NB4 (cell line): ENCODE results near the gene WDR75.

ENCODE experiments used
- DNase-seq: peaks from one replicate; pipeline ENCODE4 v3.0.0; 2010; ENCODE audit warnings: low read depth
- H3K4me3 ChIP-seq: one replicate; pipeline ENCODE4 v1.5.1; 2011; ENCODE audit warnings: mild to moderate bottlenecking, low read depth, low read length, moderate library complexity
- CTCF ChIP-seq: IDR thresholded peaks from one replicate; pipeline ENCODE4 v1.5.1; 2012; ENCODE audit warnings: low read depth, low read length
- MAX ChIP-seq: IDR thresholded peaks from 2 replicates; pipeline ENCODE4 v1.6.1; 2011; ENCODE audit warnings: low read depth, low read length
- MYC ChIP-seq: IDR thresholded peaks from 2 replicates; pipeline ENCODE4 v1.6.1; 2011; ENCODE audit warnings: low read depth, low read length
- POLR2A ChIP-seq: IDR thresholded peaks from 2 replicates; pipeline ENCODE4 v1.6.1; 2011; ENCODE audit warnings: mild to moderate bottlenecking; ENCODE audit not compliant: insufficient read length; ENCODE audit errors: extremely low read depth

The WDR75 gene

GRCh38 chr2:189437926-189438325, 3.3 kb upstream of the WDR75 start:
- TF ChIP-seq CTCF (no peak), MAX (no peak), MYC (no peak), POLR2A (no peak)
- H3K4me3 ChIP-seq, result no peak overlapping the region
- no peak for DNase-seq

GRCh38 chr2:189439342-189439741, 1.9 kb upstream of the WDR75 start:
- TF ChIP-seq MYC, result no peak
- no peak for TF ChIP-seq CTCF
- no peak for TF ChIP-seq MAX
- TF ChIP-seq POLR2A, result no peak
- H3K4me3 ChIP-seq, result no peak overlapping the region
- DNase-seq, result no peak

- no peak for DNase-seq
- TF ChIP-seq MYC (no peak), CTCF (no peak), POLR2A (no peak), MAX (no peak)
These were observed 679 bp upstream of the WDR75 start for GRCh38 chr2:189440644-189440946.

GRCh38 chr2:189441709-189442074, 418 bp downstream of the WDR75 start:
- peak overlapping the region; percentile 93 for H3K4me3 ChIP-seq
- no peak for DNase-seq

More at GRCh38 chr2:189440644-189440946, 679 bp upstream of the WDR75 start:
- peak overlapping the region; percentile 93 for H3K4me3 ChIP-seq

GRCh38 chr2:189442468-189442867, 1.2 kb downstream of the WDR75 start:
- TF ChIP-seq MAX (no peak), CTCF (no peak), MYC (no peak), POLR2A (no peak)
- DNase-seq, result no peak
- peak overlapping the region; percentile 93 for H3K4me3 ChIP-seq

More at GRCh38 chr2:189441709-189442074, 418 bp downstream of the WDR75 start:
- TF ChIP-seq CTCF, result no peak
- TF ChIP-seq POLR2A, result no peak
- TF ChIP-seq MYC, result no peak
- no peak for TF ChIP-seq MAX

GRCh38 chr2:189444322-189444721, 3.0 kb downstream of the WDR75 start:
- TF ChIP-seq MAX, result no peak
- TF ChIP-seq CTCF, result no peak
- TF ChIP-seq POLR2A, result no peak
- no peak for TF ChIP-seq MYC
- DNase-seq, result peak; percentile 21

More at GRCh38 chr2:189444322-189444721, 3.0 kb downstream of the WDR75 start:
- H3K4me3 ChIP-seq, result peak overlapping the region; percentile 26
